Activated CD4-positive, CD25-positive, alpha-beta regulatory T cell treated with anti-CD3 and anti-CD28 coated beads, Interleukin-2, amount 50 U/mL, for 16 hours (primary cell): ENCODE data around the gene CBX4.

Experiments
- DNase-seq: peaks from one replicate; pipeline ENCODE4 v3.0.0-alpha.2; 2020; ENCODE audit warnings: low read depth, low spot score

CBX4 gene

GRCh38 chr17:79829004-79829403, 10.2 kb downstream of the CBX4 start:
- DNase-seq: no peak

- DNase-seq: no peak
These were observed 12.2 kb downstream of the CBX4 start for GRCh38 chr17:79826841-79827578.

- no peak for DNase-seq
These were observed 13.0 kb downstream of the CBX4 start for GRCh38 chr17:79826204-79826680.

GRCh38 chr17:79825580-79825921, 13.7 kb downstream of the CBX4 start:
- DNase-seq: no peak

GRCh38 chr17:79824893-79825579, 14.2 kb downstream of the CBX4 start:
- DNase-seq: no peak

GRCh38 chr17:79824234-79824633, 15.0 kb downstream of the CBX4 start:
- DNase-seq: no peak

GRCh38 chr17:79822583-79823124, 16.6 kb downstream of the CBX4 start:
- DNase-seq: no peak

GRCh38 chr17:79821331-79822095, 17.7 kb downstream of the CBX4 start:
- no peak for DNase-seq

- no peak for DNase-seq
These were observed 18.3 kb downstream of the CBX4 start for GRCh38 chr17:79820959-79821330.

GRCh38 chr17:79819534-79820276, 19.5 kb downstream of the CBX4 start:
- DNase-seq: no peak

GRCh38 chr17:79819085-79819484, 20.2 kb downstream of the CBX4 start:
- DNase-seq: no peak

GRCh38 chr17:79818026-79818758, 21.0 kb downstream of the CBX4 start:
- no peak for DNase-seq

- DNase-seq: no peak
These were observed 23.3 kb downstream of the CBX4 start for GRCh38 chr17:79815836-79816461.

GRCh38 chr17:79814974-79815835, 24.0 kb downstream of the CBX4 start:
- DNase-seq: no peak

- DNase-seq: no peak
These were observed 24.9 kb downstream of the CBX4 start for GRCh38 chr17:79814127-79814973.

- DNase-seq: no peak
These were observed 25.7 kb downstream of the CBX4 start for GRCh38 chr17:79813297-79814126.
